Measurements from ENCODE around the gene DLGAP1. TPM values are rescaled to one million over a fixed set of nuclear protein-coding genes. Genes with fewer than 3 reads are reported as not detected.

DLGAP1 gene
- polyA plus RNA-seq, 1 donor from 2014 or later: 4.5 TPM

- H3K9me3 ChIP-seq (ENCODE audit: low read length): no peaks in the 10 kb centered on the region
- no peaks in the 10 kb centered on the region for H3K9me2 ChIP-seq (ENCODE audit: insufficient read depth, low read length)
- H3F3A ChIP-seq (ENCODE audit: insufficient read depth, low read length, poor library complexity, severe bottlenecking): no peaks in the 10 kb centered on the region
- no peak overlapping the region for H3K4me2 ChIP-seq (ENCODE audit: low read length)
- H4K20me1 ChIP-seq (ENCODE audit: insufficient read depth): no peaks in the 10 kb centered on the region
- H3K9ac ChIP-seq (ENCODE audit: low read length): no peak overlapping the region
- no peaks in the 10 kb centered on the region for H3K36me3 ChIP-seq (ENCODE audit: insufficient read depth, low read length)
- no peak overlapping the region for H3K4me3 ChIP-seq (ENCODE audit: low read length)
- H3K27ac ChIP-seq (ENCODE audit: low read length): no peak overlapping the region
- TF ChIP-seq CTCF (IDR thresholded peaks at IDR 0.05; ENCODE audit: poor library complexity, severe bottlenecking): no peak
- no peak for TF ChIP-seq RAD21 (conservative IDR thresholded peaks at IDR 0.05)
- no peak for TF ChIP-seq REST (IDR thresholded peaks at IDR 0.05; ENCODE audit: borderline replicate concordance)
- TF ChIP-seq POLR2AphosphoS5 (IDR thresholded peaks at IDR 0.05): no peak
- no peak for TF ChIP-seq SMC3 (conservative IDR thresholded peaks at IDR 0.05; ENCODE audit: poor library complexity)
- TF ChIP-seq EP300 (conservative IDR thresholded peaks at IDR 0.05; ENCODE audit: poor library complexity, severe bottlenecking): no peak
- no peak for TF ChIP-seq EZH2 (IDR thresholded peaks at IDR 0.05; ENCODE audit: borderline replicate concordance, insufficient read depth, low read length, poor library complexity, severe bottlenecking)
- no peak for TF ChIP-seq MXI1 (conservative IDR thresholded peaks at IDR 0.05; ENCODE audit: poor library complexity, severe bottlenecking)
- TF ChIP-seq TAF1 (IDR thresholded peaks at IDR 0.05; ENCODE audit: low read depth): no peak
- H3K27me3 ChIP-seq (ENCODE audit: insufficient read depth, low read depth, low read length): no peaks in the 10 kb centered on the region
- no peak overlapping the region for H2AFZ ChIP-seq (ENCODE audit: low read depth, low read length)
- H3K79me2 ChIP-seq (replicated peaks; ENCODE audit: insufficient read depth, low read length): no peaks in the 10 kb centered on the region
Observed at GRCh38 chr18:3691705-3692104, 763.4 kb downstream of the DLGAP1 start.

DNA sequence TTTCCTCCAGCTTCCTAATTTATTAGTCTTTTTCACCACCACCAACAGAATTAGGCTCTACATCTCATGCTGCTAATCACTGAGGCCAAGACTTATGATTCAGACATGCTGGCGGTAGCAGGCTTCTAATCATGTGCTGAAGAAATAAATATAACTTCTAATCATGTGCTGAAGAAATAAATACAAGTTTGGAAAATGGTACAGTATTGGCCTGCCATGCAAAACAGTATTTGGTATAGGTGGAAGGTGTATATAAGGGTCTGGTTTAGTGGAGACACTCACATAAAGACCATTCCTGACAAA, 764.4 kb downstream of the DLGAP1 start:
- Histone ChIP-seq H3K36me3 (ENCODE audit: insufficient read depth, low read length) (no peaks in the 10 kb centered on the region), H3K9me2 (ENCODE audit: insufficient read depth, low read length) (no peaks in the 10 kb centered on the region), H3K4me2 (ENCODE audit: low read length) (no peak overlapping the region), H3K79me2 (replicated peaks; ENCODE audit: insufficient read depth, low read length) (no peaks in the 10 kb centered on the region), H2AFZ (ENCODE audit: low read depth, low read length) (no peak overlapping the region), H4K20me1 (ENCODE audit: insufficient read depth) (no peaks in the 10 kb centered on the region), H3K4me3 (ENCODE audit: low read length) (no peak overlapping the region), H3F3A (ENCODE audit: insufficient read depth, low read length, poor library complexity, severe bottlenecking) (no peaks in the 10 kb centered on the region), H3K27me3 (ENCODE audit: insufficient read depth, low read depth, low read length) (no peaks in the 10 kb centered on the region), H3K27ac (ENCODE audit: low read length) (no peak overlapping the region), H3K9me3 (ENCODE audit: low read length) (no peaks in the 10 kb centered on the region), H3K9ac (ENCODE audit: low read length) (no peak overlapping the region)
- TF ChIP-seq MXI1 (conservative IDR thresholded peaks at IDR 0.05; ENCODE audit: poor library complexity, severe bottlenecking): no peak
- TF ChIP-seq EZH2 (IDR thresholded peaks at IDR 0.05; ENCODE audit: borderline replicate concordance, insufficient read depth, low read length, poor library complexity, severe bottlenecking): no peak
- no peak for TF ChIP-seq RAD21 (conservative IDR thresholded peaks at IDR 0.05)
- no peak for TF ChIP-seq POLR2AphosphoS5 (IDR thresholded peaks at IDR 0.05)
- no peak for TF ChIP-seq EP300 (conservative IDR thresholded peaks at IDR 0.05; ENCODE audit: poor library complexity, severe bottlenecking)

Measured in neural cell (in vitro differentiated cells).